GM04503 (cell line): ENCODE results near the gene MGAT4A.
"Not testable (repeated sequence)": the region's sequence is repeated elsewhere in the genome, so short reads cannot be mapped to it uniquely, and the experiment has no call there.

Experiments used
- DNase-seq: peaks from one replicate; pipeline ENCODE4 v3.0.0-alpha.2; 2012; ENCODE audit warnings: low read depth

MGAT4A gene

DNA sequence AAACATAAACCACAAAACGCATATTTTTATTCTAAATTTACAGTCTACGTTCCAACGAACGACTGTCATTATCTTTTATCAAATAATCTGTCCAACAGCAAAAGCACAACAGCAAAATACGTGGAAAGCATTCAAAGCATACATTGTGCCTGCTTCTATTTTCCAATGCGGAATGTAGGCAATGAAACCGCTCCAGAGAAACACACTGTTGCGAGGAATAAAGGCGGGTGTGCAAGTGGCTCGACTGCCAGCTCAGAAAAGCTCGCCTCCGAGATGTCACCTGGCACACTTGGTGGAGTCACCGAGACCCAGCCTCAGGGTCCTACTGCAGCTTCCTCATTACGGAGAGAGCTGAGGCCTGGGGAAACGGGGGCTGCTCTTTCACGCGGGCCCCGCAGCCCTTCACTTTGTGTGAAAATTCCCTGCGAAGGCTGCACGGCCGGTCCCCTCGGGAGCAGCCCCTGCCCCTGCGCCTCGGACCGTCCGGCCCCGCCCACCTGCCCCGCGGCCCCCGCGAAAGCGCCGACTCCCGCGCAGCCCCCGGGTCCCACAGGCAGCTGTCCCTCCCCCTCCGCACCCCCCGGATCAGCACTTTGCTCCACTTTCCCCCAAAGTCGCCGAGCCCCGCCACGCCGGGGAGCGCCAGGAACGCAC is 752 bp downstream of the MGAT4A start:
- no peak for DNase-seq

DNA sequence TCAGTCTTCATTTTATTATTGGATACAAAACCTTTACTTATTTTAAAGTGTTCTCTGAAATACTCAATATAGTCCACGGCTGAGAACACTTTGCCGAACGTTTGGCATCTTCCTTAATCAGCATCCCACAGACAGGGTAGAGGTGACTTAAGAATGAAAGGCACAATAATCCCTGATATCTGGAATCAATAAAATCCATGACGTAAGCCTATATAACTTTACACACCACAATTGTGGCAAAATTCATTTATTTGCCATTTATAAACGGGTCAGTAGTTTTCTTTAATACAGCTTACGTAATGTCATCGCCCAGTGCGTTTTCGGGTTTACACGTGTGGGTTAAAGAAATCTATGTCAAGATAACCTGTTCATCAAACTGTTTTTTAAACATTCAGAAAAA is 1.3 kb downstream of the MGAT4A start:
- no peak for DNase-seq

DNA sequence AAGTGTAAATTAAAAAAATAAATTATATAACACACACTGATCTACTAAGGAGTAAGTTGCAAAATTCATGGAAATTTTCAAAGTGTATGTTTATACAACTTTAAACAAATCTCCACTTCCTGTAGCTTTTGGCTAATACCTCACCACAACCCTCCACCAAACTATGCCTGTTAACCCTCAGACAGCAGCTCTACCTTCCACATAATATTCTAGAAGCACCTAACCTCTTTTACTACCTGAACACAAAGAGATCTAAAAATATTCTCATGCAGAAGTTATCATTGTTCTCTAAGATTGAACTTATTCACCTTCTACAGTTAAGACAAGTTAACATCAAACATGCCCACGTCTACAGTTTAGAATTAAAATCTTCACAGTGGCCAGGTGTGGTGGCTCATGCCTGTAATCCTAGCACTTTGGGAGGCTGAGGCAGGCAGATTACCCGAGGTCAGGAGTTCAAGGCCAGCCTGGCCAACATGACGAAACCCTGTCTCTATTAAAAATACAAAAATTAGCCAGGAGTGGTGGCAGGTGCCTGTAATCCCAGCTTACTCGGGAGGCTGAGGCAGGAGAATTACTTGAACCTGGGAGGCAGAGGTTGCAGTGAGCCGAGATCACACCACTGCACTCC is 2.7 kb downstream of the MGAT4A start:
- DNase-seq = not testable (repeated sequence)

DNA sequence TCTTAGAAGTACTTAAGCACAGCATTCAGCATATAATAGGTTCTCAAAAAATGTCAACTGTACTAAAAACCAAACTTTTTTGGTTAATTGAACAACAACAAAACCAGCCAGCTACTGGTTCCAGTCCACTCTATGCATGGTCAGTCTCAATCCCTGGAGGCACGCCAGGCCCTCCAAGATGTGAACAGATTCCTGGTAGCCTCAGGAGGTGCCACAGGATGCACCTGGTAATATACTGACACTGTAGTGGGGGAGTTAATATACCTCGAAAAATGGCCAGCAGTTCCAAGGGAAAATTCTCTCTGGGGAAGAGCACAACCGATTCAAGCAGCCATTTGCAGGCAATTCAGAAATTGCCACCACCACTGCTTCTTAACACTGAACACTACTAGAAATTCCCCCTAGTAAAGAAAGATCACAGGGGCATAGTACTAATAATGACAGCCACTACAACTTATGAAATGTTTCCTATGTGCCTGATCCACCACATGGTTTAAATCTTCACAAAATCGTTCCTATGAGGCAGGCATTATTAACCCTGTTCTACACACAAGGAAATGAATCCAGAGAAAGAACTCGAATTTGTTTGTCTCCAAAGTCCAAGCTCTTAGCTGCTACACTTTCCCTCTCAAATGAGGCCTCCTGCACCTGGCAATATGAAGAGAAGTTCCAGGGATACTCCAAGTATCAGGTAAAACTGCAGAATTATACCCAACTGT is 3.4 kb downstream of the MGAT4A start:
- DNase-seq = no peak

DNA sequence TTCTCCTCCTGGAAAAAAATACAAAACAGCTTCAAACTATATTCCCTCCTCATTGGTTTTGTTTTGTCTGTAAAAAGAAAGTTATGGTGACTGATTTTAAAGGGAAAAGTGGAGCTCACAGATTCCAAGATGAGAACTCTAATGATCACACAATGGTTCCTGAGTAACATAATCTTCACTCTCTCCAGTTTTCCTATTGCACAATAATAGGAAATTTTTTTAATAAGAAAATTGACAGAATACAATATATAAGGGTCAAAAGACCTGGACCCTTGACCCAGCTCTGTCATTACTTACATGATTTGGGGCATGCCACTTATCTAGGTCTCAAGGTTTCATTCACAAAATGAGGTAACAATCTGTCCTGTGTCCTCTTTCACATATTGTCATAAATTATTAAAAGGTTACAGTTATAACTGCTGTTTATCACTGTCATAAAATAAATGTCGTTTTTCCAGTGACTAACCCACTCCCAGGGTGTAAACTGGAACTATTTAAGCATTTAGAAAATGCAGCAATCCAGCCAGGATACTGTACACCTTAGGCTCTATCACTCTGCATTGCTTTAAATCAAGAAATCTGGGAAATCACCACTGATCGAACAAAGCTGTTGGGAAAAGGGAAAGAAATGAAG is 4.1 kb downstream of the MGAT4A start:
- no peak for DNase-seq

DNA sequence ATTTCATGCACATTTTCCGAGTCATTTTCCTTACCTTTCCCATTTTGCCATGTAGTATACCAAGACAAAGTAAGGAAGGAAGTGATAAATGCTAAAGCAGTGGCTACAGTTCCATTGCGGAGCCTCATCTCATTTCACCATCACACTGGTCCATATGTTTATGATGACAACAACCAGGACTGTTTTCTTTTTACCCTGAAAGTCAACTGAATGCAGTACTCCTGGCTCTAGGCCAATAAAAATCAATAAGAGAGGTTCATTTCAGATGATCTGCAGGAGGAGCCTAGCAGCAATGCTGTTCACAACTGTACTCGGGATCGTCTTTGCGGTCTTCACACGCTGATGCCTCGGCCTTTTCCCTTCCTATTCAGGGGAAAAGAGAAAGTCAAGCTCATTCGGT is 4.7 kb downstream of the MGAT4A start:
- no peak for DNase-seq

DNA sequence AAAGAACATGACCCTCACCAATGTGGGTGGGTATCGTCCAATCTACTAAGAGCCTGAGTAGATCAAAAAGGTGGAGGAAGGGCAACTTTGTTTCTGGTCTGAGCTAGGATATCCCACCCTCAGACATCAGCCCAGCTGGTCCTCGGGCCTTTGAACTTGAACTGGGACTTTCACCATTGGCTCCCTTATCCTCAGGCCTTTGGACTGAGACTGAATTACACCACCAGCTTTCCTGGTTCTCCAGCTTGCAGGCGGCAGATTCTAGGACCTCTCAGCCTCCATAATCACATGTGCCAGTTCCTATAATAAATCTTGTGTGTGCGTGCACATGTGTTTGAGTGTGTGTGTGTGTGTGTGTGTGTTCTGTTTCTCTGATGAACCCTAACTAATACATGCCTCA is 10.6 kb downstream of the MGAT4A start:
- DNase-seq = no peak

DNA sequence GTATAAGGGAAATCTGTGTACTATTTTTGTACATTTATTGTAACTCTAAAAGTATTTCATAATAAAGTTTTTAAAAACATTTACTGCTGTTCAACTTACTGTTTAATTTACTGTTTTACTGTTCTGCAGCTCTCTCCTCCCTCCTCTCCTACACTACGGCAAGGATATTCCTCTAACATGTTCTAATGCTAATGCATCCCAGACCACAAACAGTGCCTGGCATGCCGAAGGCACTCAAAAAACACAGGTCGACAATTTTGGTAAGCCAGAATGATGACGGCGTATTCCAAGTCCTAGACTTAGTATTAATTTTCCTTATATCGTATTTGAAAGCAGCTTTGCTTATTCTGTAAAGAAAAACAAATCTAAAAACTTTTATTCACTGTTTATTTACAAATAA is 13.3 kb downstream of the MGAT4A start:
- DNase-seq = no peak

DNA sequence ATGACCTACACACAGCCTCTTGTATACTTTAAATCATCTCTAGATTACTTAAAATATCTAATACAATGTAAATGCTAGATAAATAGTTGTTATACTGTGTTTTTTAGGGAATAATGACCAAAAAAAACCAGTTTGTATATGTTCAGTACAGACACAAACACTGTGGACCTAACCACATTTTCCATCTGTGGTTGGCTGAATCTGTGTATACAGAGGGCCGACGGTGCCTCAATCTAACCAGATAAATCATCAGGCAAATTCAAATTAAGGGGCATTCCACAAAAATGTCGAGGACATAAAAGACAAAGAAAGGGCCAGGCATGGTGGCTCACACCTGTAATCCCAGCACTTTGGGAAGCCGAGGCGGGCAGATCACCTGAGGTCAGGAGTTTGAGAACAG is 14.1 kb downstream of the MGAT4A start:
- no peak for DNase-seq

DNA sequence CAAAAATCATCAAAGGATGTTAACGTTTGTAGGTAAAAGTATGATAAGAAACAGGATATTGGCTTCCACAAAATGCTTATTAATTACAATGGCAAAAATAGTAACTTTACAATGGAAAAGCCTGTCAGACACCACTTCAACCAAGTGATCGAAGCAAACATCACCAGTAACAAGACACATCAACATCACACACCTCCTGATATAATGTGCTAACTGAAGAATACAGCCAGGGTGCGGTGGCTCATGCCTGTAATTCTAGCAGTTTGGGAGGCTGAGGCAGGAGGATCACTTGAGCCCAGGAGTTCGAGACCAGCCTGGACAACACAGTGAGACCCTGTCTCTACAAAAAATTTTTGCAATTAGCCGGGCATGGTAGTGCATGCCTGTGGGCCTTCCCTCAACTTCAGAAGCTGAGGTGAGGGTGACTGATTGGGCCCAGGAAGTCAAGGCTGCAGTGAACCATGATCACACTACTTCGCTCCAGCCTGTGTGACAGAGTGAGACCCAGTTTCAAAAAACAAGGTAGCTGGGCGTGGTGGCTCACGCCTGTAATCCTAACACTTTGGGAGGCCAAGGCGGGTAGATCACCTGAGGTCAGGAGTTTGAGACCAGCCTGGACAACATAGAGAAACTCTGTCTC is 15.0 kb downstream of the MGAT4A start:
- no peak for DNase-seq

DNA sequence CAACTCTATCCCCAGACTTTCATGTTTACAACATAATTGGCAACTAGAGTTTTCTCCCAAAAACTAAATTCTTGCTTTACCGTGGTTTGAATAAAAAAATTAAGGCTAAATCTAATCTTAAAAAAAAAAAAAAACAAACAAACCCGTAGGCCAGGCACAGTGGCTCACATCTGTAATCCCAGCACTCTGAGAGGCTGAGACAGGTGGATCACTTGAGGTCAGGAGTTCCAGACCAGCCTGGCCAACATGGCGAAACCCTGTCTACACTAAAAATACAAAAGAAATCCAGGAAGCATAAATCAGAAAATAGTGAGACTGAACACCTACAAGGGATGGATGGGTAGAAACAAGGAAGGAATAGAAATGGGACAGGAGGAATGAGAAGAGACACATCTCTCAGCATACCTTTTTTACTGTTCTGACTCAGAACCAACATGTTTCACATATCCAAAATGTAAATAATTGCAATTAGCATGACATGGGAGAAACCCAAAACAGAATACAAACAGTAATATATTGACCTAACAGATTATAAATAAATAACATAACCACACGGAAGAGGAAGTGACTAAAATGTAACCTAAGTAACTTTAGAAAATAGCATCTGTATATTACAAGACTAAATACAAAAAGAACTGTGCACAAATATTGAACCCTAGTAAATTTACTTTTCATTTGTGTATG is 17.5 kb downstream of the MGAT4A start:
- no peak for DNase-seq

DNA sequence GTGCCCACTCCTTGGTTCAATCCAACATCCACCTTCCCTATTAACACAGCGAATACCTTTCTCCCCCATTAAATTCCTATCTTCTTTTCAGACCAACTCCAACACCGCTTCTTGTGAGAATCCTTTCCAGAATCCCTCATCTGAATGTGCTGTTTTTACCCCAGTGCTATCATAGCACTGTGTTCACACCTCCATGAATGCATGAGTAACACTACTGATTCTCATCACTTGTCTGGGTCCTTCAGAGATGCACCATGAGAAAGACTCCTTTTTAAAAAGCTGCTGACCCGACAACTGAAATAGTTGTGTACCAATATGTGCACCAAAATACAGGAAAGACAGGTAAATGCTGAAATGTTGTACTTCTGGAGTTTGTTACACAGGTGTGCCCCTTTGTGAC is 18.8 kb downstream of the MGAT4A start:
- no peak for DNase-seq

DNA sequence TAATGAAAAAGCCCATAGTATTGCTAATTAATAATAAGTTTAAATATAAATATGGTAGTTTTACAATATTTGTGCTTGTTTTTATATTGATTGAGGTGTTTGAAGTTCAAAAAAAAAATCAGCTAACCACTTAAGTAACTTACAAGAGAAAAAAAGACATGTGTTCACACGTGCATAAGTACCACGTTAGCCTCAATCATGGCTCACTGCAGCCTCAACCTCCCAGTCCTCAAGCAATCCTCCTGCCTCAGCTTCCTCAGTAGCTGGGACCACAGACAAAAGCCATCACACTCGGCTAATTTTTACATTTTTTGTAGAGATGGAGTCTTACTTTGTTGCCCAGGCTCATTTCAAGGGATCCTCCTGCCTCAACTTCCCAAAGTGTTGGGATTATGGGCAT is 19.4 kb downstream of the MGAT4A start:
- no peak for DNase-seq

DNA sequence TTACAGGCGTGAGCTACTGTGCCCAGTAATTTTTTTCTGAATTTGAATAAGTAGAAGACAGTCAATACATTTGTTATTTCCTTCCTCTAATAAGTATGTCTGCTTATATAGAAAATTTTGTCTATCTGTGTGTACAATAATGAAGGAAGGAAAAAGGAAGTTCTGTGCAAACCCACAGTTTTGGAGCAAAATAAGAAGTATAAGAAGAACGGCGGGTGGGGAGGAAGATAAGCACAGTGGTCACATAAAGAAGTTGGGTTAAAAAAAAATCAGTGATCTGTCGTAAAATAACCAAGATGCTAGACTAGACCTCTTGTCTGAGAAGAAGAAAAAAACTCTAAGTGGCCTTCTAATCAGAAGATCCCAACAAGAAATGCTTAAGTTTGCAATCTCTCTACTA is 20.2 kb downstream of the MGAT4A start:
- DNase-seq = no peak

DNA sequence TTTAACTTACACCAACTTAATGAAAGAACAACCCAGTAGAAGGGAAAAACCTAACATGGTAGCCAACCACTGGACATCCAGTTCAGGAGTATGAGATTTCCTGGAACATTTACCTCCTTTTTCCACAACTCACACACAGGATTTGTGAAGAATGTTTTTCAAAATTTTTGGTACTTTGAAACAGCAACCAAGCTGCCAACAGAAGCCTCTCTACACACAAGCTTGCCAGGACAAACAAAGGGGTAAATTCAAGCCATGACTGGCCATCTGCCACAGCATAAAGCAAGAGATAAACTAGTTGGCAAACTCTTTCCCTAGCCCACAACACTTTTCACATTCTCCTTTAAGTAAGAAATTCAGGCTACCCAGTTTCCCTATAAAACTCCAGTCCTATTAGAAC is 21.4 kb downstream of the MGAT4A start:
- DNase-seq = no peak

DNA sequence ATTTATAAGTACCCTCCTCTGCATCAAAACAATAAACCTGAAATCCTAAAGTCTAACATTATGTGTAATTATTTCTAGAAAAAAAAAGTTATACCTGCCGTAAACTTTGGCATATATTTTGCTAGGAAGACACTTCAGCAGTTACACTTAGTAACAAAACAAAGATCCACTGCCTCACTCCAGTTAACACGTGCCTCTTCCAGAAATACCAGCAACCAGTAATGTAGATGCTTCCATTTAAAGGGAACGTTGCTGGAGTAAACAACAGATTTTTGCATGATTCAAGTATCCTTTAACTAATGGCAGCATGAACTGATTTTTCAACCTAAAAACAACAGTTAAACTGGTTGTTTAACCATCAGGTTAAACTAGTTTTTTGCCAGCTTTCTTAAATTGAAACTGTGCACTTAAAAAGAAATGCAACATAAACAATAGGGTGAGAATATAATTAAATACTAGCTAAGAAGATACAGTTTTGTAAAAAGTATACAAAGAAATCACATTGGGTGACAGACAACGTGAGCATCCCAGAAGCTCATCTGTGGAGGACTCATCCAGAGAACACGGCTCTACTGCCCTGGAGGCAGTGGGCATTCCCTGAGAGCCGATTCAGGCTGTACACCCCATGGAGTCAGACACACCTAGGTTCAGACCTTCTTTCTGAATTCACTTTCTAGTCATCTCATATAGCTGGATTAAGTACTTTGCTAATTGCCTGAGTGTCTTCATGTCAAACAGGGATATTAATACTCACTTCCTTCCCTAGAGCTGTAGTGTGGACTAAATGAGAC is 22.3 kb downstream of the MGAT4A start:
- DNase-seq = no peak

DNA sequence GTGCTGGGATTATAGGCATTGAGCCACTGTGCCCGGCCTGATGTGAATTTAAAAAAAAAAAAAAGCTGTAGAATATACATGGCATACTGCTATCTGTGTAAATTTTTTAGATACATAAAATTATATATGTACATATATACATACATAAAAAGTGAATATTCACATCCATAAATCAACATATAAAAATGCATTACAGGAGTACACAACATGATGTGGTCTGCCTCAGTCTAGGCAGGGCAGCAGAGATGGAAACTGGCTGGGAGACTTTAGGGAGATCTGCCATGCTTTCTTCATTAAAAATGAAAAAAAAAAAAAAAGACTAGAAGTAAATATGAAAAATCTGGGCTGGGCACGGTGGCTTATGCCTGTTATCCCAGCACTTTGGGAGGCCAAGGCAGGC is 24.3 kb downstream of the MGAT4A start:
- DNase-seq = no peak

DNA sequence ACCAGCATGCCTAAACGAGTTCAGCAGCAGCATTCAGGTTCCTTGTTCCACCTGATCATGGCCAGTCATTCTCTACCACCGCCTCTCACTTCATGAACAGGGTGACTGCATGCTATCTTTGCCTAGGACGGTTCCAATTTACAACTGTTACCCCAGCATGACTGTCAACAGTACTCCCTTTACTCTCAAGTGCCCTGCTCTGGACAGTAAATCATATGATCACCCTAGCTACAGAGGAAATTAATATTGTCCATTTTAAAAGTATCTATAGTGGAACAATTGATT is 25.7 kb downstream of the MGAT4A start:
- no peak for DNase-seq

DNA sequence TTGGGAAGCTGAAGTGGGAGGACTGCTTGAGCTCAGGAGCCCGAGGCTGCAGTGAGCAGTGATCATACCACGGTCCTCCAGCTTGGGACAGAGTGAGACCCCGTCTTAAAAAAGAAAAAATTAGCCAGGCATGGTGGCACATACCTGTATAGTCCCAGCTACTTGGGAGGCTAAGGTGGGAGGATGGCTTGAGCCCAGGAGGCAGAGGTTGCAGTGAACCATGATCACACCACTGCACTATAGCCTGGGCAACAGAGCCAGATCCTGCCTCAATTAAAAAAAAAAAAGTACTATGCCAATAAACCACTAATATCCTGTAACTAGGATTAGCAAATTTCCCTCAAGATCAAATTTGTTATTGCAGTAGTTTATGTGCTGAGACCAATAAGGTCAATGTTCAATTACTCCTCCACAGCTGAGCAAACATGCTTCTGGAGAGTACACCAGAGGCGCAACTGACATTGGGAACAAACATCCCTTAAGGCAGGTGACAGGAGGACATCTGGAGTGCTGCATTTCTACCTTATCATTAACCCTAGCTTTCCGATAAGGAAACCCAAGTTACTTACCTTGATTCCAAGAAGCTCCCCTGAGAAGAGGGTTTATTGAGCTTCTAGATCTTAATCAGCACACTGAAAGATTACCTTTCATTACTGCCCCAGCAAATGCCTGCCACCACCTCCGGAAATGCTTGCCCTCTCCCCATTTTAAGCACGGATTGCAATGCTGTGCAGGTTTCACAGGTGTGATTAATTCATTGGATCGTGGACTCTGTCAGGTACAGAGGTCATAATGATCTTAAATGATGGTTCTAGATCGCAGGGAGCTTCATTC is 26.2 kb downstream of the MGAT4A start:
- no peak for DNase-seq

DNA sequence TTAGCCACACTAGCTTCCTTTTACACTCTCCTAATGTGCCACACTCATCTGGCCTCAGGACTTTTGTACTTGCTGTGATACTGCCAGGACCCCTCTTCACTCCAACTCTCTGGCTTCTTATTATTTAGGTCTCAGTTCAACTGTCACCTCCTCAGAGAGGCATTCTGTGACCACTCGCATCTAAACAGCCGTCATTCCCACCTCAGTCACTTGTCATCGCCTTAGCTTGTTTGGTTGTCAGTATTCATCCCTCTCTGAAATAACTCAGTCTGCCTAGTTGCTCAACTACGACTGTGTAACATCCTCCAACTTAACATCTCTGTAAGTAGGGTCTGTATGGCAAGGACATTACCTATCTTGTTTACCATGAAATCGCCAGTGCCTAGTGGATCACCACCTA is 27.2 kb downstream of the MGAT4A start:
- DNase-seq = no peak
